Stimulated activated CD4-positive, alpha-beta T cell treated with anti-CD3 and anti-CD28 coated beads, Interleukin-2, amount 100 ng/mL, for 4 hours (primary cell): ENCODE measurements around the gene NDOR1.
A peak's percentile ranks its signal among the peaks of the same experiment; 100 is the strongest.

Experiments used
- DNase-seq: peaks from one replicate; pipeline ENCODE4 v3.0.0-alpha.2; 2020; ENCODE audit warnings: low read depth

NDOR1 gene

DNA sequence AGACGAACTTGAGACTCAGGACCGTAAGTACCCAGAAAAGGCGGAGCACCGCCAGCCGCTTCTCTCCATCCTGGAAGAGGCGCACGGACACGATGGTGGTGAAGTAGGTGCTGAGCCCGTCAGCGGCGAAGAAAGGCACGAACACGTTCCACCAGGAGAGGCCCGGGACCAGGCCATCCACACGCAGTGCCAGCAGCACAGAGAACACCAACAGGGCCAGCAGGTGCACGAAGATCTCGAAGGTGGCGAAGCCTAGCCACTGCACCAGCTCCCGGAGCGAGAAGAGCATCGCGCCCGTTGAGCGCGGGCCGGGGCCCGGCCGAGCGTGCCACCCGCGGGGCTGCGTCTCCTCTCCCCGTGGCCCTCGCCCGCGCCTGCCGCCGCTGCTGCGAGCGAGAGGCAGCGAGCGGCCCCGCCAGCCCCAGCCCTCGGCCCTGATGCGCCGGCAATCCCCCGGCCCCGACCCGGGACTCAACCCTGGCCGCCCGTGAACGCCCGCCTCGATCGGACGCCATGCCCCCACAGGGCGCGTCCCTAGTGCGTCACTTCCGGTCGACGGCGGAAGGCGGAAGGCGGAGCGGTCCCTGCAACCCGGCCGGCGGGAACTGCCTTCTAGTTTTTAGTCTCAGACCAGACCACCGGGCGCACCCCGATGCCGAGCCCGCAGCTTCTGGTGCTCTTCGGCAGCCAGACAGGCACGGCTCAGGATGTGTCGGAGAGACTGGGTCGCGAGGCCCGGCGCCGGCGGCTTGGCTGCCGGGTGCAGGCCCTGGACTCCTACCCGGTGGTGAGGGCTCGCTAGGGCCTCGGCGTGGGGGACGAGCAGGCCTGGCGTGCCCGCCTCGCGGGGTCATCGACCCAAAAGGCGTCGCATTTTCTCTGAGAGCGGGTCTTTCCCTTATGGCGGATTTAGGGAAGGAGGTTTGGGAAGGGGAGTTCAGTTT lies at the start of gene NDOR1, which contains the start of gene TMEM203:
Gene NDOR1, plus strand, starts transcription at position 575 of the 944 bp plus-strand sequence. Its CDS starts 78 bp downstream, at position 653.
Gene TMEM203, minus strand, starts transcription at position 523 of the 944 bp plus-strand sequence. Its CDS starts 234 bp downstream, at position 289.
- DNase-seq, result peak; percentile 89

- peak; percentile 74 for DNase-seq
Observed at GRCh38 chr9:137156567-137157375, 48.7 kb upstream of the NDOR1 start.

GRCh38 chr9:137157618-137158415 lies 47.7 kb upstream of the NDOR1 start:
- DNase-seq, result no peak

DNA sequence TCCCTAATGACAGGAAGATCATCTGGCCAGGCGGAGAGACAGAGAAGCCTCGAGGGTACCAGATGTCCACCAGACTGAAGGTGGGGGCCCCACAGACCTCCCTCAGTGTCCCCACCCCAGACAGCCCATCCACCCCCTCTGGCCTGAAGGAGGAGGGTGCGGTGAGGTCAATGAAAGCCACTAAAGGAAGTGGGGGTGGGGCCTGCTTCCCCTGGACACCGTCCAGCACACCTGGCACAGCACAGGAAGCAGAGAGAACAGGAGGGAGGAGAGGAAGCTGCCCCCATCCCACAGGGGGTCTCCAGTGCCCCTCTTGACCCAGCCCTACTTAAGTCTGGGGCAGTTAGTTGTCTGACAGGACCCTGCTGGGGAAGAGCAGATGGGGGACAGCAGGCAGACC lies 46.9 kb upstream of the NDOR1 start:
- no peak for DNase-seq

- DNase-seq, result no peak
Observed at GRCh38 chr9:137159105-137160053, 46.1 kb upstream of the NDOR1 start.

- DNase-seq, result no peak
Observed at GRCh38 chr9:137160054-137160425, 45.5 kb upstream of the NDOR1 start.

DNA sequence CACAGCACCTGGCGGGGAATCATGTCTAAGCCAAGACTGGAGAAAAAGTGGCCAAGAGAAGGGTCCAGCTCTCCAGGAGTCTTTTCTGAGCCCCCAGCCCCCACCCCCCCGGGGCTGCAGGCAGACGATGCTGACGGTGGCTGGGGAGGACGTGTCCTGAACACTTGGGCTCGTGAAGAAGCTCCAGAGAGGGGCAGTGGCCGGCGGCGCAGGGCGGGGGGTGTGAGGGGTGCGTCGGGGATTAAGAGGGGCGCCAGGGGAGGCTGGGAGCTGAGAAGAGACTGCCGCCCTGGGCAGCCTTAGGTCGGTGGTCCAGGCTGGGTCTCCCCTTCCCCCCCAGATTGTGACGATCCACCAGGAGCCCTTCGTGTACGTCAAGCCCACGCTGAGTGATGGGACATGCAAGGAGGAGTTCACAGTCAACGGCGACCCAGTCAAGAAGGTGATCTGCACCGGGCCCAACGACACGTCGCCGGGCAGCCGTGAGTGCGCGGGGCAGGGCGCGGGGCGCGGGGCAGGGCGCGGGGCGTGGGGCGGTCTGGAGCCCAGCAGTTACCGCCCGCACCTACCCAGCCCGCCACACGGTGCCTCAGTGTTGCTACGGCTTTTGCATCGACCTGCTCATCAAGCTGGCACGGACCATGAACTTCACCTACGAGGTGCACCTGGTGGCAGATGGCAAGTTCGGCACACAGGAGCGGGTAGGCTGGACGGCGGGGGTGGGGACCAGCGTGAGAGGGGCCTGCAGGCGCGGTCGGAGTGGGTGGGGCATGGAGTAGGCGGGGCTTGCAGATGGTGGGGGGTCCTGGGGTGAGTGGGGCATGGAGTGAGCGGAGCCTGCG lies 44.6 kb upstream of the NDOR1 start:
- DNase-seq, result no peak

DNA sequence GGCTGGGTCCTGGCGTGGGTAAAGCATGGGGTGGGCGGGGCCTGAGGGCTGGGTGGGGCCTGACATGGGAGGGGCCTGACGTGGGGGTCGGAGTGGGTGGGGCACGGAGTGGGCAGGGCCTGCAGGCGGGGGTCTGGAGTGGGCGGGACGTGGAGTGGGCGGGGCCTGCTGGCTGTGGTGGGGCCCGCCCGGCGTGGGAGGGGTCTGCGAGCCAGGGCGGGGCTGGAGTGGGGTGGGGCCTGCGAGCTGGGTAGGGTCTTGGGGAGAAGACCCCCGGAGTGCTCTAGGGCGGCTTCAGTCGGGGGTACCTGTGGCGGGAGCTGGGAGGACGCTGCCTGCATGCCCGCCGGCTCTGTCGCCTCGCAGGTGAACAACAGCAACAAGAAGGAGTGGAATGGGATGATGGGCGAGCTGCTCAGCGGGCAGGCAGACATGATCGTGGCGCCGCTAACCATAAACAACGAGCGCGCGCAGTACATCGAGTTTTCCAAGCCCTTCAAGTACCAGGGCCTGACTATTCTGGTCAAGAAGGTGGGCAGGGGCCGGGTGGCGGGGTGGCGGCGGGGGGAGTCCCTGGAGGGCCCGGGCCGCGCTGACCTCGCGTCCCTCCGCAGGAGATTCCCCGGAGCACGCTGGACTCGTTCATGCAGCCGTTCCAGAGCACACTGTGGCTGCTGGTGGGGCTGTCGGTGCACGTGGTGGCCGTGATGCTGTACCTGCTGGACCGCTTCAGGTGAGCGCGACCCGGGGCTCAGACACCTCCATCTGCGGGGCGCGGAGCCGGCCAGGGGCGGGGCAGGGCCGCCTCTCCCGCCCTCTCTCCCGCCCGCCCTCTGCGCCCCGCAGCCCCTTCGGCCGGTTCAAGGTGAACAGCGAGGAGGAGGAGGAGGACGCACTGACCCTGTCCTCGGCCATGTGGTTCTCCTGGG lies 43.7 kb upstream of the NDOR1 start:
- DNase-seq, result no peak

- no peak for DNase-seq
Observed at GRCh38 chr9:137162505-137163364, 42.8 kb upstream of the NDOR1 start.

- DNase-seq, result no peak
Observed at GRCh38 chr9:137163365-137163715, 42.2 kb upstream of the NDOR1 start.

GRCh38 chr9:137163805-137164204 lies 41.7 kb upstream of the NDOR1 start:
- DNase-seq, result no peak

DNA sequence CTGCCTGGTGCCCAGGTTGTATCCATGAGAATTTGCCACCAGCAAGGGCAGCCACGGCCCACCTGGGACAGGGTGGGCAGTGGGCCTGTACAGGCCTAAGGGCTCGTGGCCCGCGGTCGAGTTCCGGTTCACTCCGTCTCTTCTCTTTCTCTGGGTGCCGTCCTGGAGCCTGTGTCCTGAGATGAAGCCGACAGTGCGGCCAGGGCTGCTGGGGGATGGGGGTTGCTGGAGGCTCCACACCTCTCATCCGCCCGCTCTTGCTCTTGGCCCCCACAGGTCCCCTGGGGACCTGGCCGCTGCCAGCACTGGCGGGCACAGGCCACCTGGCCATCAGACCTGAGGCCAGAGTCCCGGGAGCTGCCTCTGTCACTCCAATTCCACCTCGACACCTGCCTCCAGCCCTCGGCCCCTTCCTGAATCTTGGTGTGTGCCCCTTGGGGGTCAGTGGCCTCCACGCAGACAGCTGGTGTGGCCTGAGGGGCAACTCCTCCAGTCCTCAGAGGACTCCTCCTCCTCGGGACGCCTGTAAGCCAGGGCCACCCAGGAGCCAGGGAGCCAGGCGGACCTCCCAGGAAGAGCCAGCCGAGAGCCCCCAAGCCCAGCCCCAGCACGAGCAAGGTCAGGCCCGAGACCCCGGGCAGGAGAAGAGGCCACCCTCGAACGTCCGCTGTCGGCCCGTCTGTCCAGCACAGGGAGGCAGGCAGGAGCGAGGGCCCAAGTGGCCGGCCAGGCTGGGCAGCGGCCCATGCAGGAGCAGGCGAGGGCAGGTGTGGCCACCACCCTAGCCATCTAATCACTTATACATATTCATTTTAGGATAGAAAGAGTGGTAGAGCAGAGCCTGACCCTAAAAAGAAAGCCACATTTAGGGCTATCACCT lies 40.9 kb upstream of the NDOR1 start:
- DNase-seq, result no peak

- no peak for DNase-seq
Observed at GRCh38 chr9:137165250-137165836, 40.2 kb upstream of the NDOR1 start.

DNA sequence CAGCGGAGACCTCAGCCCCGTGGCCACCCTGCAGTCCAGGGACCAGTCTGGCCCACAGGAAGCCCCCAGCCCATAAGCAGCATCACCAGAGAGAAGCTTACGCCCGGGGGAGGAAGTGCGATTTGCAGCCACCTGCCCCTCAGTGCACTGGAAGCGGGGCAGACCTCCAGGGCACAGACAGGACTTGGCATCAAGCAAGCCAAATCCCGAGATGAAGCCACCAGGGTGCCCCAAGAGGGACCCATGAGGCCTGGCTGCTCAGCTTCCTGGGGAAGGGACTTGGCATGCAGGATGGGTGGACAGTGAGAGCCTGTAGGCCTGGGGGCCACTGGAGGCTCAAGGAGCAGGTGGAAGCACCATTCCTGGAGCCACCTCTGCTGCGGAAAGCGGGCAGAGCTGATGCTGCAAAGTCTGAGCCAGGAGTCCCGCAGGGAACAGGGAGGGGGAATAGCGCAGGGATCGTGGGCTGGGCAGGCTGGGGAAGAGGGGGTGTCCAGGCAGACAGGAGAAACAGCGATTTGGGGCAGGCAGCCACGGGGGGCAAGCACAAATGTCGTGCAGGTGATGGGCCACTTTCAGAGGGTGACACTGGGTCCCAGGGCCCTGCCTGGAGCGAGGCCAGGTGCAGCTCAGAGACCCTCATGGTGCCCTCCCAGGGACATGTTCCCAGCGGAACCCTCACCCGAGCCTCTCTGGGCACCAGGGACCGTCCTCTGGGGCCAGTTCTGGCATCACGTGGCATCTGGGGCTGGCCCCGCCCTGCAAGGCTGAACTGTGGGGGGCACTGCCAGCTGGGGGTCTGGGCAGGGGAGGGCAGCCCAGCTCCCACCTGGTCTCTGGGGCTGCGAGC lies 38.9 kb upstream of the NDOR1 start:
- DNase-seq, result no peak

- DNase-seq, result no peak
Observed at GRCh38 chr9:137167277-137167746, 38.2 kb upstream of the NDOR1 start.
